ENCODE results near the gene TAB2. TPM values are rescaled to one million over a fixed set of nuclear protein-coding genes. Genes with fewer than 3 reads are reported as not detected.

TAB2 gene
- total RNA-seq, 1 experiment from 2014 or later, result 14.7 TPM

DNA sequence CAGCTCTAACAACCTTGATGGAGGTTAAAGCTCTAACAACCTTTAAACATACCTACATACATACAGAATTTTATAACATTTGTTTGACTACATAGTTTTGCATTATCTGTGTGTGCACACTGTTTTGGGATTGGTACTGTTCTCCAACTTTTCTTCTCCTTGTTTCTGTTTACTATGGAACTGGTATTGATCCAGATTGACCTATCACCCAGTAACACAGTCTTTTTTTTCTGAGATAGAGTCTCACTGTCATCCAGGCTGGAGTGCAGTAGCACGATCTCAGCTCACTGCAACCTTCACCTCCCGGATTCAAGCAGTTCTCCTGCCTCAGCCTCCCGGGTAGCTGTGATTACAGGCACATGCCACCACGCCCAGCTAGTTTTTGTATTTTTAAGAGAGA lies 65.9 kb downstream of the TAB2 start:
- Histone ChIP-seq H3K4me1 (ENCODE audit: insufficient read depth, low read length) (no peaks in the 10 kb centered on the region), H3K9me2 (replicated peaks; ENCODE audit: low read length) (no peaks in the 10 kb centered on the region), H3K27ac (ENCODE audit: low read length) (no peak overlapping the region), H3K4me2 (ENCODE audit: low read length) (no peak overlapping the region), H3K9ac (ENCODE audit: low read length) (no peak overlapping the region), H3F3A (ENCODE audit: low read length, unreplicated experiment) (no peaks in the 10 kb centered on the region), H3K79me2 (ENCODE audit: low read length) (peaks cover 12% of the 10 kb centered on the region; the same call in 1 of the 2 replicates), H3K36me3 (ENCODE audit: low read depth, low read length) (peaks cover 14% of the 10 kb centered on the region), H3K4me3 (ENCODE audit: low read length) (no peak overlapping the region), H3K9me3 (ENCODE audit: low read length) (no peaks in the 10 kb centered on the region), H3K27me3 (ENCODE audit: low read length) (no peaks in the 10 kb centered on the region), H4K20me1 (ENCODE audit: low read length) (no peaks in the 10 kb centered on the region), H2AFZ (ENCODE audit: low read length) (no peak overlapping the region)
- ChIA-PET POLR2A (ENCODE audit: unreplicated experiment) (no interaction called here), CTCF (no interaction called here)
- ATAC-seq, result no peak
- BruUV-seq (replicated peaks), result no TSS peak
- intact Hi-C loops (cut with micrococcal nuclease), result loop anchor here (5.0 kb wide), 1 partner anchor 51 kb away; no protein-coding TSS in a partner anchor
- TF ChIP-seq EZH2phosphoT487 (IDR thresholded peaks at IDR 0.05; ENCODE audit: borderline replicate concordance, low read length), result no peak
- TF ChIP-seq, protein P1, sequence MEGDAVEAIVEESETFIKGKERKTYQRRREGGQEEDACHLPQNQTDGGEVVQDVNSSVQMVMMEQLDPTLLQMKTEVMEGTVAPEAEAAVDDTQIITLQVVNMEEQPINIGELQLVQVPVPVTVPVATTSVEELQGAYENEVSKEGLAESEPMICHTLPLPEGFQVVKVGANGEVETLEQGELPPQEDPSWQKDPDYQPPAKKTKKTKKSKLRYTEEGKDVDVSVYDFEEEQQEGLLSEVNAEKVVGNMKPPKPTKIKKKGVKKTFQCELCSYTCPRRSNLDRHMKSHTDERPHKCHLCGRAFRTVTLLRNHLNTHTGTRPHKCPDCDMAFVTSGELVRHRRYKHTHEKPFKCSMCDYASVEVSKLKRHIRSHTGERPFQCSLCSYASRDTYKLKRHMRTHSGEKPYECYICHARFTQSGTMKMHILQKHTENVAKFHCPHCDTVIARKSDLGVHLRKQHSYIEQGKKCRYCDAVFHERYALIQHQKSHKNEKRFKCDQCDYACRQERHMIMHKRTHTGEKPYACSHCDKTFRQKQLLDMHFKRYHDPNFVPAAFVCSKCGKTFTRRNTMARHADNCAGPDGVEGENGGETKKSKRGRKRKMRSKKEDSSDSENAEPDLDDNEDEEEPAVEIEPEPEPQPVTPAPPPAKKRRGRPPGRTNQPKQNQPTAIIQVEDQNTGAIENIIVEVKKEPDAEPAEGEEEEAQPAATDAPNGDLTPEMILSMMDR (conservative IDR thresholded peaks at IDR 0.05; ENCODE audit: low read depth, low read length), result no peak
- no peak for TF ChIP-seq EZH2 (IDR thresholded peaks at IDR 0.05; ENCODE audit: low read length, unreplicated experiment)
- DNase-seq, result no peak

DNA sequence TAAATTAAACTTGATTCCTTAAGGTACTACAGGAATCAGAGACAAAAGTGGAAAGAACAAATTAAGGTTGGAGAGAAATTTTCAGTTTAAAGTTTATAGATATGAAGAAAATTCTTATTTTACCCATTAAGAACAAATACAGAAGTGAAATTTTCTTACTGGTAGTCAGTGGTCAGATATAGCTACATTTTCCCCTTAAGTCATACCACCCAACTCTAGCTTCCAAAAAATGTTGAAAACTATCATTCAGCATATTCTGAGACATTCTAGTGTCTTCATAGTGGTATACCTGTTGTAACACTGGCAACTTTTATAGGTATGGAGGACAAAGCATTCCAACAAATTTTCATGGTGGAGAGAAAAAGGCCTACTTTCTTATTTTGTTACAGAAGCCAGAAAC lies 67.0 kb downstream of the TAB2 start:
- Histone ChIP-seq H3K4me2 (ENCODE audit: low read length) (no peak overlapping the region), H3K9ac (ENCODE audit: low read length) (no peak overlapping the region), H3K36me3 (ENCODE audit: low read depth, low read length) (peaks cover 7% of the 10 kb centered on the region; the same call in 1 of the 2 replicates), H3K4me1 (ENCODE audit: insufficient read depth, low read length) (no peaks in the 10 kb centered on the region), H2AFZ (ENCODE audit: low read length) (no peak overlapping the region), H4K20me1 (ENCODE audit: low read length) (no peaks in the 10 kb centered on the region), H3F3A (ENCODE audit: low read length, unreplicated experiment) (no peaks in the 10 kb centered on the region), H3K9me3 (ENCODE audit: low read length) (no peaks in the 10 kb centered on the region), H3K27ac (ENCODE audit: low read length) (no peak overlapping the region), H3K27me3 (ENCODE audit: low read length) (no peaks in the 10 kb centered on the region), H3K9me2 (replicated peaks; ENCODE audit: low read length) (no peaks in the 10 kb centered on the region), H3K4me3 (ENCODE audit: low read length) (no peak overlapping the region), H3K79me2 (ENCODE audit: low read length) (peaks cover 15% of the 10 kb centered on the region; the same call in 1 of the 2 replicates)
- TF ChIP-seq, protein P1 (conservative IDR thresholded peaks at IDR 0.05; ENCODE audit: low read depth, low read length), result no peak
- TF ChIP-seq EZH2phosphoT487 (IDR thresholded peaks at IDR 0.05; ENCODE audit: borderline replicate concordance, low read length), result no peak
- no peak for TF ChIP-seq EZH2 (IDR thresholded peaks at IDR 0.05; ENCODE audit: low read length, unreplicated experiment)
- intact Hi-C loops (cut with micrococcal nuclease), result loop anchor here (5.0 kb wide), 1 partner anchor 52 kb away; no protein-coding TSS in a partner anchor
- ChIA-PET CTCF (no interaction called here), POLR2A (ENCODE audit: unreplicated experiment) (interaction anchor here (0.6 kb wide), 1 partner anchor 8 kb away, joined by 3 read pairs; no protein-coding TSS in a partner anchor)
- ATAC-seq, result no peak
- DNase-seq, result no peak
- BruUV-seq (replicated peaks), result no TSS peak

DNA sequence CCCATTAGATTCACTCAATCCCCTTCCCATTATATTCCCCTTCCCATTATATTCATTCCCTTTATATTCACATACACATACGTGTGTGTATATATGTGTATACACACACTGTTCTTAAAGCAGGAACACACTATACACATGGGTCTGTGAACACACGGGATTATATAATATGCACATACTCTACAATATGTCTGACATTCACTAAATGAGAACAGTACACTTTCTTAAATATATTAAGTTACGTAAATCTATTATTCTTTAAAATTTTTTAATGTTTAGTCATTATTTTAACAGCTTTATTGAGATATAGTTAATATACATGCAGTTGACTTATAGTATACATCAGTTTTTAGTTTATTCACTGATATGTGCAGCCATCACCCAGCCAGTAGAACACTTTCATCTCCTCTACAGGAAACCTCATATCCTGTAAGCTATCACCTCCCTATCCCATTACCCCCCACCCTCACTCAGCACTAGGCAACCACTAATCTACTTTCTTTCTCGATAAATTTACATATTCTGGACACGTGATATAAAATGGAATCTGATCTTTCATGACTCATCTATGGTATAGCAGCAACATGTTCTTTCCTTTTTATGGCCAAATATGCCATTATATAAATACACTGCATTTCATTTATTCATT lies 68.6 kb downstream of the TAB2 start:
- DNase-seq (no peak), ATAC-seq (no peak)
- Histone ChIP-seq H3F3A (ENCODE audit: low read length, unreplicated experiment) (no peaks in the 10 kb centered on the region), H3K4me2 (ENCODE audit: low read length) (no peak overlapping the region), H3K9ac (ENCODE audit: low read length) (no peak overlapping the region), H3K9me2 (replicated peaks; ENCODE audit: low read length) (no peaks in the 10 kb centered on the region), H3K9me3 (ENCODE audit: low read length) (no peaks in the 10 kb centered on the region), H3K4me1 (ENCODE audit: insufficient read depth, low read length) (no peaks in the 10 kb centered on the region), H3K36me3 (ENCODE audit: low read depth, low read length) (peaks cover 7% of the 10 kb centered on the region; the same call in 1 of the 2 replicates), H3K27me3 (ENCODE audit: low read length) (no peaks in the 10 kb centered on the region), H4K20me1 (ENCODE audit: low read length) (no peaks in the 10 kb centered on the region), H3K79me2 (ENCODE audit: low read length) (peaks cover 15% of the 10 kb centered on the region), H3K27ac (ENCODE audit: low read length) (no peak overlapping the region), H2AFZ (ENCODE audit: low read length) (no peak overlapping the region), H3K4me3 (ENCODE audit: low read length) (no peak overlapping the region)
- intact Hi-C loops (cut with micrococcal nuclease), result no loop called here
- TF ChIP-seq EZH2phosphoT487 (IDR thresholded peaks at IDR 0.05; ENCODE audit: borderline replicate concordance, low read length) (no peak), EZH2 (IDR thresholded peaks at IDR 0.05; ENCODE audit: low read length, unreplicated experiment) (no peak)
- TF ChIP-seq, protein P1 (conservative IDR thresholded peaks at IDR 0.05; ENCODE audit: low read depth, low read length), result no peak
- ChIA-PET CTCF (no interaction called here), POLR2A (ENCODE audit: unreplicated experiment) (no interaction called here)
- no TSS peak for BruUV-seq (replicated peaks)
